Stimulated activated CD4-positive, alpha-beta T cell treated with anti-CD3 and anti-CD28 coated beads, Interleukin-2, amount 100 ng/mL, for 48 hours (primary cell): ENCODE results near the gene SEPTIN11.

ENCODE experiments used
- DNase-seq, 2 donors: peaks; one replicate each; pipeline ENCODE4 v3.0.0-alpha.2; 2020

Gene SEPTIN11

DNA sequence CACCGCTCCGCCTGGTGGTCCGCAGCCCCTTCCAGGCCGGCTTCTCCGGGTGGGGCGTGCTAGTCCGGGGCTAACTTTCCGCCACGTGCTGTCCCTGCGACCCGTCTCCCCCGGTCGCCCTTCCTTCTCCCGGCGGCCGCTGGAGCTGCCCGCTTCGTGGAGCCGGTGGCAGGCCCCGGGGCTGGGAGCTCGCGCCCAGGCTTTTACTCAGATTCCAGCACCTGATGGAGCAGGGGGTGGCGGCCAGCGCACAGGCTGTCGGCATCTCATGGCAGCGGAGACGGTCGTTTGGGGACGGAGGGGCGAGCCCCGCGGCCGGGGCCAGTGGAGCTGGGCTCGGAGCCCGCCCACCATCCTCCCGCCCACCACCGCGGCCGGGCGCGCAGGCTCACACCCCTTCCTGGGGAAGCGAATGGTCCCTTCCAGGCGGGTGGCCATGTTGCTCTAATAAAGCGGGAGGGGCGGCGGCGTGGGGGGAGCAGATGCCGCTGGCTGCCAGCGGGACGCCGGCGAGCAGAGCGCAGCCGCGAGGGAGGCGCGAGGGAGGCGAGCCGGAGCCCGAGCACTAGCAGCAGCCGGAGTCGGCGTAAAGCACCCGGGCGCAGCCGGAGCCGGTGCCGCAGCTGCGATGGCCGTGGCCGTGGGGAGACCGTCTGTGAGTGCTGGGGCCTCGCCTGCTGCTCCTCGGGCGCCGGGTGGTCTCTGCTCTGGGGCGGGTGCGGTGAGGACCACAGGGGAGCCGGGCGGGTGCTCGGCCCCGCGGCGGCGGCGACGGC, at the start of gene SEPTIN11:
Gene SEPTIN11, plus strand, starts transcription at position 477 of the 776 bp plus-strand sequence. Its CDS starts 152 bp downstream, at position 629.
- DNase-seq, result peak; percentile 62 to 67

DNA sequence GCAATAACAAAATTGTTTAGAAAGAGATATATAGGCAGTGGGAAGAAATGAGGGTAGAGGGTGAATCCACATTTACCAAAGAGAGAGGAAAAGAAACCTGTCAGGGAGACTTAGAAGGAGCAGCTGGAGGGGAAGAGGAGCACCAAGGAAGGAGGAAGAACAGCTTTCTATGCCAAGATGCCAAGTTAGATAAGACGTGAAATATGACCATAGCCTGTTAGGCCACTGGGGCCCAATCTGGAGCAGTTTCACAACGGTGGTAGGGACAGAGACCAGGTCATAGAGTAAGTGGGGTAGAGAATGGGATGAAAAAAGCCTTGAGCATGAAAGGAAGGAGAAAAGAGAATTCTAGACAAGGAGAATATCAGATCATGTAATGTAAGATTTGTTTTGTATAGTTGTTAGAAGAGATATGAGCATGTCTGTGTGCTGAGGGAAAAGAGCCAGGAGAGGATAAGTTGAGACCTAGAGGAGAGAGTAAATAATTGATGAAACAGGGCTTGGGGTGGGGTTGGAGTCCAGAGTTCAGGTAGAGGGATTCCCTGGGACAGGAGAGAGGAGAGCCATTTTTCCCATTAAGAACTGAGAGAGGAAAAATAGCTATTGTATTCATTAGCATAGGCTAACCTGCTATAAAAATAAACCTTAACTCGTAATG, 47.2 kb upstream of the SEPTIN11 start:
- DNase-seq, result no peak

DNA sequence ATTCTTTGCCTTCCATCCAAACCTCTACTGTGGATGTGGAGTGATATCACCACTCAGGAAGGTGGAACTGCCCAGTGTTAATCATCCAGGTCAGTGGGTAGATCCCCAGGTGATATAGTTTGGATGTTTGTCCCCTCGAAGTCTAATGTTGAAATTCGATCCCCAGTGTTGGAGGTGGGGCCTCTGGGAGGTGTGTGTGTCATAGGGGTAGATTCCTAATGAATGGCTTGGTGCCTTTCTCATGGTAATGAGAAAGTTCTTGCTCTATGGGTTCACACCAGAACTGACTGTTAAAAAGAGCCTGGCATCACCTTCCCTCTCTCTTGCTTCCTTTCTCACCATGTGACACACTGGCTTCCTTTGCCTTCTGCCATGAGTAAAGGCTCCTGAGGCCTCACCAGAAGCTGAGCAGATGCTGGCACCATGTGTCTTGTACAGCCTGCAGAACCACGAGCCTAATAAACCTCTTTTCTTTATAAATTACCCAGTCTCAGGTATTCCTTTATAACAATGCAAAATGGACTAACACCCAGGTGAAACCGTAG, 44.8 kb upstream of the SEPTIN11 start:
- DNase-seq, result no peak

DNA sequence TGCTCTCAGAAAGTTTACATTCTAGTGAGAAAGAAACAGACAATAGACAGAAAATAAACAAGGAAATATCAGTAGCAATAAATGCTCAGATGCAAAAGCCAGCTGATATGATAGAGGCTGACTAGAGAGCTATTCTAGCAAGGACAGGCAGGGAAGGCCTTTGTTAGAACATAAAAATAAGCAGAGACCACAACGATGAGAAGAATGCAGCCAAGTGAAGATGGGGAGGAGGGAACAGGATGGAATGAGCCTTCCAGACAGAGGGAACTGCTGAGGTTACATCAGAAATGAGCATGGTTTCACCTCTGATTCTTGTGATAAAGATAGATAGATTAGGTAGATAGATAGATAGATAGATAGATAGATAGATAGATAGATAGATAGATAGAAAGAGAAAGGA, 44.0 kb upstream of the SEPTIN11 start:
- no peak for DNase-seq

GRCh38 chr4:76909711-76910110, 39.8 kb upstream of the SEPTIN11 start:
- DNase-seq, result no peak

- no peak for DNase-seq
These were observed 28.8 kb upstream of the SEPTIN11 start for GRCh38 chr4:76920715-76921114.

- no peak for DNase-seq
These were observed 25.8 kb upstream of the SEPTIN11 start for GRCh38 chr4:76923619-76924357.

DNA sequence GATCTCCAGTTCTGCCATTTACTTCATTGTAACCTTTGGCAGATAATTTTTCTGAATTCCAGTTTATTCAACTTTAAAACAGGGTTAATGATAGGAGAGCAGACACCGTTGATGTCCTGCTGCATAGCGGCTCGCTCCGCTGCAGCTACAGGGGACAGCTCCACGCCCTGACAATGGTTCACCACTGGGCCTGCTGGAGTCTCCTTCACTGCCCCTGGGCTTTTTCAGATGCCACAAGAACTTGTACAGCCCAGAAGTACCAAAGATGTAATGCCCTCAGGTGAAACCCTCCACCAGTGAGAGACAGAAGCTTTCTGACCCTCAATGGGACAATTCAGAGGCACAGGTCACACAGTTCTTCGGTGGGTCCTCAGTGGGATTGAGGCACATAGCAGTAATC, 22.7 kb upstream of the SEPTIN11 start:
- DNase-seq, result no peak

DNA sequence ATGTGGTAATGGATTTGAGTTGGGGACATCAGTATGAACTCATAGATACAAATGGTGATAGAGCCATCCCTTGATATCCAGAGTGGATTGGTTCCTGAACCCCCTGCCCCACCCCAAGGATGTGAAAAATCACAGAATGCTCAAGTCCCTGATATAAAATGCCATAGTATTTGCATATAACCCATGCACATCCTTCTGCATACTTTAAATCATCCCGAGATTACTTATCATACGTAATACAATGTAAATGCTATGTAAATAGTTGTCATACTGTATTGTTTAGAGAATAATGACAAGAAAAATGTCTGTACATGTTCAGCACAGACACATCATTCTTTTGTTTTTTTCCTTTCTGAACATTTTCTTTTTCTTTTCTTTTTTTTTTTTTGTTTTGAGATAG, 18.9 kb upstream of the SEPTIN11 start:
- DNase-seq, result no peak

DNA sequence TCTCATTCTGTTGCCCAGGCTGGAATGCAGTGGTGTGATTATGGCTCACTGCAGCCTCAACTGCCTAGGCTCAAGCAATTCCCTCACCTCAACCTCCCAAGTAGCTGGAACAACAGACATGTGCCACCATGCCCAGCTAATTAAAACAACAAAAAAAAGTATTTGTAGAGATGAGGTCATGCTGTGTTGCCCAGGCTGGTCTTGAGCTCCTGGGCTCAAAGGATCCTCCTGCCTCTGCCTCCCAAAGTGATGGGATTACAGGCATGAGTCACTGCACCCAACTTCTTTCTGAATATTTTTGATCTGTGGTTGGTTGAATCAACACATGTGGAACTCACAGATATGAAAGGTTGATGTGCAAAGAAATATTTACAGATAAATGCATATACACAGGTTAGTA, 18.5 kb upstream of the SEPTIN11 start:
- DNase-seq, result no peak

GRCh38 chr4:76931576-76932276, 17.8 kb upstream of the SEPTIN11 start:
- no peak for DNase-seq

GRCh38 chr4:76939184-76939583, 10.4 kb upstream of the SEPTIN11 start:
- DNase-seq, result no peak

DNA sequence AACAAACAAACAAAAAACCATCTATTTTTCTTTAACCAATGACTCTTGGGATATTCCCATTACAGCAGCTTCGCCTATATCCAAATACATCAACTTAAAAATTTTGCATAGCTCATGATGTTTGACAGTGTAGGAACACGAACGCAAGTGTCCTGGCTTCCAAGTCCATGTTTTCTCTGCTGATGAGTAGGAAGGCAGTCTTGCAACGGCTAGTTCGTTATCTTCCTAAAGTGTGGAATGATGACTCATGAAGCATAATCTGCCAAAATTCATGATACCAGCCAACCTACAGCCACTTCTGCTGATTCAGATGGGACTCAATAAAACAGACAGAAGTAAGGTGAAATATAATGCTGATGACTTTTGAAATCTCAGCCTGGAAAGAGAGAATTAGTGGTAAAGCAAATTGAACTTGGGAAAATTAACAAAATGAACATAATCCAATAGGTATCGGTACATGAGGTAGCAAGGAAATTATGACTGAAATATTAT, 6.4 kb upstream of the SEPTIN11 start:
- no peak for DNase-seq

- DNase-seq, result no peak
These were observed 5.8 kb upstream of the SEPTIN11 start for GRCh38 chr4:76943790-76944189.

DNA sequence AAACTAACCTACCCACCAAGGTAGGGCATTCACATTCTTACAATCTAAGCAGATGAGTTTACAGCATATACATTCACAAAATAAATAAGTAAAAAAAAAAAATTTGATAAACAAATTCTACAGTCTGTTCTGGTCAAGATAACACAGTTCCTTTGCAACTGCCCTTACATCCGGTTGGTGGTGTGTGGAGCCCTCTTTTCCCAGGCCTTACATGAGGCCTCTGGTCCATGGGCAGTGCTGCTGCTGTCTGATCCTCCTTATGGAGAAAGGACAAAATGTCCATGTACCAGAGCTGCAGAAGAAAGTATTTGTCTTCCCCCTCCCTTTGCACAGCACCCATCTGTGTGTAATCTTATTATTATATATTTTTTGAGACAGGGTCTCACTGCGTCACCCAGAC, 2.2 kb upstream of the SEPTIN11 start:
- no peak for DNase-seq

GRCh38 chr4:76948443-76949275, 893 bp upstream of the SEPTIN11 start:
- peak; percentile 19 for DNase-seq

GRCh38 chr4:76950052-76950955, 752 bp downstream of the SEPTIN11 start:
- DNase-seq, result peak; percentile 27 to 34

- DNase-seq, result no peak
These were observed 1.6 kb downstream of the SEPTIN11 start for GRCh38 chr4:76950956-76951671.

DNA sequence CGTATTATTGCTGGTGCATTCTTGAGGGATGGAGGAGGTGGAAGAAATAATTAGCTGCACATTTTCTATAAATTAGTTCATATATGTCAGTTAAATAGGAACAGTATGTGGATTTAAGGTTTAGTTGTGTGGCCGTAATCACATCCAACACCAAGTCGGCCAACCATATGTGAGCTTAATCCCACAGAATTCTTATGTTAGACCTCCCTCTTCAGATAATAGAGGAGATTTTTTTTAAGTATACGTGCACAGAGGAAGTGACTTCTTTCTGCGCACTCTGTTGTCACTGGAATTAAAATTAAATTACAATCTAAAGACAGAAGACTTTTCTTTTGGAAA, 2.1 kb downstream of the SEPTIN11 start:
- no peak for DNase-seq

DNA sequence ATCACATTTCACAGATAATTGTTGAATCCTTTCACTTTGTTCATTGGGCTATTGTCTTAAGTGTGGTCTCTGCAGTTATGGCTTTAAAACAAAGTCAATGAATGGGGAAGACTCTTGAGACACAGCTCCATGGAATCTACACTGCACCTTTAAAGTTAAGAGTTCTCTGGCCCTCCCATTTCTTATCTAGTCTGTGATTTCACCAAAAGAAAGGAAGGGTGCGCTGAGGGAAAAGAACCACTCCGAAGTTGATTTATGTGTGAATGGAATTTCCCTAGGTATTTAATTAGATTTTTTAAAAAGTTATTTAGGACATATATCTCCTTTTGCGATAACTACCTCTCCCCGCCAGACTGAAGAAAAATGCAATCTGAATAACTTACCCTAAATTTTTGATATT, 2.5 kb downstream of the SEPTIN11 start:
- no peak for DNase-seq
